HCEC 1CT (cell line): ENCODE data around the gene FNDC11.
"Not testable (repeated sequence)": the region's sequence is repeated elsewhere in the genome, so short reads cannot be mapped to it uniquely, and the experiment has no call there.

Experiments used
- DNase-seq: peaks from one replicate; pipeline ENCODE4 v3.0.0-alpha.2; 2017

The FNDC11 gene

GRCh38 chr20:63568986-63569949 lies 15.3 kb downstream of the FNDC11 start:
- no peak for DNase-seq

- DNase-seq = no peak
These were observed 16.5 kb downstream of the FNDC11 start for GRCh38 chr20:63570281-63571086.

- not testable (repeated sequence) for DNase-seq
These were observed 17.1 kb downstream of the FNDC11 start for GRCh38 chr20:63571087-63571478.

GRCh38 chr20:63572071-63572787 lies 18.3 kb downstream of the FNDC11 start:
- DNase-seq = no peak

GRCh38 chr20:63572788-63573646 lies 19.1 kb downstream of the FNDC11 start:
- DNase-seq = no peak

GRCh38 chr20:63573647-63574131 lies 19.7 kb downstream of the FNDC11 start:
- no peak for DNase-seq

GRCh38 chr20:63574156-63574828 lies 20.3 kb downstream of the FNDC11 start, which contains the start of gene HELZ2:
Gene HELZ2, minus strand, starts transcription at chr20:63574239. Its CDS starts 1,854 bp downstream, at chr20:63572385.
- DNase-seq = peak; percentile 60

GRCh38 chr20:63574829-63575743 lies 21.1 kb downstream of the FNDC11 start:
- peak; percentile 65 for DNase-seq

GRCh38 chr20:63576311-63576710 lies 22.4 kb downstream of the FNDC11 start:
- no peak for DNase-seq

- DNase-seq = no peak
These were observed 23.4 kb downstream of the FNDC11 start for GRCh38 chr20:63577317-63577894.

GRCh38 chr20:63578224-63579016 lies 24.5 kb downstream of the FNDC11 start:
- no peak for DNase-seq

GRCh38 chr20:63579017-63579694 lies 25.2 kb downstream of the FNDC11 start:
- no peak for DNase-seq

GRCh38 chr20:63580796-63581461 lies 27.0 kb downstream of the FNDC11 start:
- peak; percentile 30 for DNase-seq

- DNase-seq = no peak
These were observed 28.6 kb downstream of the FNDC11 start for GRCh38 chr20:63582382-63583063.

GRCh38 chr20:63585616-63586565 lies 31.9 kb downstream of the FNDC11 start:
- DNase-seq = no peak

GRCh38 chr20:63586797-63587196 lies 32.8 kb downstream of the FNDC11 start:
- no peak for DNase-seq
